Stimulated activated CD4-positive, alpha-beta T cell treated with anti-CD3 and anti-CD28 coated beads, TNF-alpha, amount 100 ng/mL, for 24 hours (primary cell): ENCODE measurements around the gene FAM161A.
"Not testable (repeated sequence)": the region's sequence is repeated elsewhere in the genome, so short reads cannot be mapped to it uniquely, and the experiment has no call there.

ENCODE experiments used
- DNase-seq, 3 experiments: peaks; one replicate each; pipeline ENCODE4 v3.0.0-alpha.2; 2020; ENCODE audit warnings: low read depth in 3 of 3

The FAM161A gene, protein sequence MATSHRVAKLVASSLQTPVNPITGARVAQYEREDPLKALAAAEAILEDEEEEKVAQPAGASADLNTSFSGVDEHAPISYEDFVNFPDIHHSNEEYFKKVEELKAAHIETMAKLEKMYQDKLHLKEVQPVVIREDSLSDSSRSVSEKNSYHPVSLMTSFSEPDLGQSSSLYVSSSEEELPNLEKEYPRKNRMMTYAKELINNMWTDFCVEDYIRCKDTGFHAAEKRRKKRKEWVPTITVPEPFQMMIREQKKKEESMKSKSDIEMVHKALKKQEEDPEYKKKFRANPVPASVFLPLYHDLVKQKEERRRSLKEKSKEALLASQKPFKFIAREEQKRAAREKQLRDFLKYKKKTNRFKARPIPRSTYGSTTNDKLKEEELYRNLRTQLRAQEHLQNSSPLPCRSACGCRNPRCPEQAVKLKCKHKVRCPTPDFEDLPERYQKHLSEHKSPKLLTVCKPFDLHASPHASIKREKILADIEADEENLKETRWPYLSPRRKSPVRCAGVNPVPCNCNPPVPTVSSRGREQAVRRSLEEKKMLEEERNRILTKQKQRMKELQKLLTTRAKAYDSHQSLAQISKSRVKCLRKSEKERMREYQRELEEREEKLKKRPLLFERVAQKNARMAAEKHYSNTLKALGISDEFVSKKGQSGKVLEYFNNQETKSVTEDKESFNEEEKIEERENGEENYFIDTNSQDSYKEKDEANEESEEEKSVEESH

DNA sequence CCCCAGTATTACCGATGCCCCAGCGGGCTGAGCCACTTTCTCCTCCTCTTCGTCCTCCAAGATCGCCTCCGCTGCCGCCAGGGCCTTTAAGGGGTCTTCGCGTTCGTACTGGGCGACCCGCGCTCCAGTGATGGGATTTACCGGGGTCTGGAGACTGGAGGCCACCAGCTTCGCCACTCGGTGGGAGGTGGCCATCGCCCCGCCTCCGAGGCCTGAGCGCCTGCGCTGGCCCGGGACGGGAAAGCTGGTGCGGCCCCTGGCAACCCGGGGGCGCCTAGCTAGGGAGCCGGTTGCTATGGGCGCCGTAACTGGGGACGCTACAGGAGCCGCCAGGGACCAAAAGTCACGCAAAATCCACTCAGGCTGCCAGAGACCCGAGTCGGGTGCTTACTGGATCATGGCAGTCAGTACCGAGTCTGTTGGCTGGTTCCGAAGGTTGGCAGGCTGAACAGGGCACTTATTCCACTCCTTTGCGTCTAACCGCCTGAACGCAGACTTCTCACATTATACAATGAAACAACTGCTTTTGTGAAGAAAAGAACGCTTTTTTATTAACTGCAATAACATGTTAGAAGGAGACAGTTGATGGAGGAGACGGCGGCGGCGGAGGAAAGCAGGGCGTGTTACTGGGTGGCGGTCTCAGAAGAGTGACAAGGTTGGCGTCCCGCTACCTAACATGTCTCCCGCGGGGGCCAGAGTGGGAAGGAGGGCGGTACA is at the start of gene FAM161A:
Gene FAM161A (minus strand): TSS at position 214 of the 717 bp plus-strand sequence. CDS start 19 bp downstream, at position 195.
- DNase-seq: peak; percentile 54 to 80 (median 61)

DNA sequence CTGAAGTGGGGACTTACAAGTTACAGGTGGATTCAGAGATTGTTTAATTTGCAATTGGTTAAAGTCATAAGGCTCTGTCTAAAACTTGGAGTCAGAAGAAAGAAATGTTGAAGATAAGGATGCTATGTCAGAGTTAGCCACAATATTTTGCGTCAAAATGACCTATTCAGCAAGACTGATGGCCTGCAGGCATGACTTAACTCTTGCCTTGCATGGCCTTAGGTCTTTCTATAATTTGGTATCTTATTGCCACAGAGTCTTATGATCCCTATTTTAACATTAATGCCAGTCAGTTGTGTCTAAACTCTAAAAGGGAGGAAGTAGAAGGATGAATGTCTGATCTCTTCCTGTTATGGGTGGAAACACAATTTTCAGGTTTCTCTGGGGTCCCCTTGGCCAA is 46.4 kb upstream of the FAM161A start:
- DNase-seq: no peak

DNA sequence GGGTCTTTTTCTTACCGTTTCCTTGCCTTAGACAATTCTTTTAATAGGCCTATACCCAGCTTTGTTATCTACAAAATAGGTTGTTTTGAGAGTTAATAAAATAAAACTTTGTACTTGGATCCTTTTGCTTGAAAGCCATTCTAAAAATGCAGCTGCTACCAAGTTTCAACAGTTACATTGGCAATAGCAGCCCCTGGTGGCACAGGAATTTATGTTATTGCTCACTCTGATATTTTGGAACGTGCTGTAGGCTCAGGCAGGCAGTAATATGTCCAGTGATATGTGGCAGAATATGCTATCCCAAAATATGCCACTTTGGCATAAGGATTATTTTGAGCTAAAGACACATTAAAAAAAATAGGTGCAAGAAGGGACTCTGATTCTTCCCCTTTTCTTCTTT is 45.0 kb upstream of the FAM161A start:
- no peak for DNase-seq

DNA sequence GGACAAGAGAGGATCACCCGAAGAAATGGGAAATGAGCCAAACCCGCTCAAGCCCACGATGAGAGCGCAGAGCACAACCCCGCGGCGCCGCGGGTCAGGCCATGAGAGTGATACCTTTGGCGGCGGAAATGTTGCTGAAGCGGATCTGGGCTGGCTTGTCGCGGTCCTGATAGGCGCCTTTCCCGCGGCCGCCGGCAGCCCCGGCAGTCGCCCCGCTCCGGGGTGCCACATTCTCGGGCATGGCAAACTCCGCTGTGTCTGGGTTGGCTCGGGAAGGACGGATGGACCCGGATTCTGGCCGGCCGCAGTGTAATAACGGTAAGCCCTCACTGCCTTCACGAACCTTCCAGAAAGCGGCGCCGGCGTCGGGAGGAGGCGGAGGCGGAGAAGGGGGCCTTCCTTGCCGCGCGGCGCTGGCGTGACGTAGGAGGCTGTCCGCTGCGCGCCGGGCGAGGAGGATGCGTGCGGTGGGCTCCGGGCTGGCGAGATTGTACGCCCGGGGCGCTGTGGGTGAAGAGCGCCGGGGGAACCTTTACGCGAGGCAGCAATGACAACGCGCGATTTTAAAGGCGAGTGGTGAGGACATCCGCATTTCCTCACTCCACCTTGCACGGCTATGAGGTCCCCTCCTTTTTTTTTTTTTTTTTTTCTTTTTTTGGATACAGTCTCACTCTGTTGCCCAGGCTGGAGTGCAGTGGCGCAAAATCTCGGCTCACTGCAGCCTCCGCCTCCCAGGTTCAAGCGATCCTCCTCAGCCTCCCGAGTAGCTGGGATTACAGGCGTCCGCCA is 34.6 kb upstream of the FAM161A start, which contains the start of gene CCT4:
Gene CCT4 (minus strand): TSS at position 390 of the 789 bp plus-strand sequence. CDS start 149 bp downstream, at position 241.
- DNase-seq: peak; percentile 78 to 85 (median 82)

DNA sequence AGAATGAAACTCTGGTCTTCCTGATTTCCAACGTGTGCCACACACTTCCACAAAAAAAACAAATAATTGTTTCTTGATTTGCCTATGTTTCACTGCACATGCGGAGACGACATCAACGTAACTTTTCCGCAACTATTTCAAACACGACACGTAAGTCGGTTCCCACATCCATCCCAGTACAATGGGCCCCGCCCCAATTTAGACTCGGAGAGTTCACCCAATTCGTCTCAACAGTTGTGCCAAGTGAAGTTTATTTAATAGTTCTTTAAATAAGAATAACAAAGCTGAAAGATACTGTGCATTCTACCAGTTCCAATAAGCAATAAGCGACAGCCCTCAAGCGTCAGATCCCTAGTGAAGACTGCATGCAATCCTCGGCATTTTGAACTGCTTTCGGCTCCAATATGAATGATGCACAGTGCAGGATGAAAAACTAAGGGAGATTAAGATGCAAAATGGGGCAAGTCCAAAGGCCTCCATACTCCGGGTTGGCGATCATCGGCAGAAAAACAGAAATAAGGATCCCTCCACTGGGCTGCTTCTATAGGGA is 33.9 kb upstream of the FAM161A start:
- DNase-seq: peak in 1 of 3 experiments; percentile 23

DNA sequence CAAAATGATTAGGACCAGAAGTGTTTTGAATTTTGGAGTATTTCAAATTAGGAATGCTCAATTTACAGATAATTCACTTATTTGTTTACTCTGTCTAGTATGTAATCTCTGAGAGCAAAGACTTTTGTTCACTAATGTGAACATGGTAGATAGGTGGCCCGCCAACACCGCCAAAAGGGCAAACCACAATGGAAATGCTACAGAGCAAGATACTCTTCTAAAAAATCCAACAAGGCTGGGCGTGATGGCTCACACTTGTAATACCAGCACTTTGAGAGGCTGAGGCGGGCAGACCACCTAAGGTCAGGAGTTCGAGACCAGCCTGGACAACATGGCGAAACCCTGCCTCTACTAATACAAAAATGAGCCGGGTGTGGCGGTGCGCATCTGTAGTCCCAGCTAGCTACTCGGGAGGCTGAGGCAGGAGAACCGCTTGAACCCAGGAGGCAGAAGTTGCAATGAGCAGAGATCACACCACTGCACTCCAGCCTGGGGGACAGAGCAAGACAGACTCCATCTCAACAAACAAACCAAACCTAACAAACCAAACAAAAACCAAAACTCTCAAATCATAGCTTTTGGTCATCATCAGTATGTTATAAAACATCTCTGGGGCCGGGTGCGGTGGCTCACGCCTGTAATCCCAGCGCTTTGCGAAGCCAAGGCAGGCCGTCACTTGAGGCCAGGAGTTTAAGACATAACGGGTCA is 32.2 kb upstream of the FAM161A start:
- no peak for DNase-seq

DNA sequence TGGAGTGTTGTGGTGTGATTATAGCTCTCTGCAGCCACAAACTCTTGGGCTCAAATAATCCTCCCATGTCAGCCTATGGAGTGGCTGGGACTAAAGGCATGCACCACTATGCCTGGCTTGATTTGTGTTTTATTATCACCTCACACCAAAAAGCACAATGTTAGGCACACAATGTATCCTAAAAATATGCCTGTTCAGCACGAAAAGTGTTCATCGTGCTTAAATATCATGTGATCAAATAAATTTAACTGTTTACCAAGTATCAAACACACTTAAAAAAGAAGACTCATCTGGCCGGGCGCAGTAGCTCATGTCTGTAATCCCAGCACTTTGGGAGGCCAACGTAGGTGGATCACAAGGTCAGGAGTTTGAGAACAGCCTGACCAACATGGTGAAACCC is 29.0 kb upstream of the FAM161A start:
- DNase-seq: no peak

DNA sequence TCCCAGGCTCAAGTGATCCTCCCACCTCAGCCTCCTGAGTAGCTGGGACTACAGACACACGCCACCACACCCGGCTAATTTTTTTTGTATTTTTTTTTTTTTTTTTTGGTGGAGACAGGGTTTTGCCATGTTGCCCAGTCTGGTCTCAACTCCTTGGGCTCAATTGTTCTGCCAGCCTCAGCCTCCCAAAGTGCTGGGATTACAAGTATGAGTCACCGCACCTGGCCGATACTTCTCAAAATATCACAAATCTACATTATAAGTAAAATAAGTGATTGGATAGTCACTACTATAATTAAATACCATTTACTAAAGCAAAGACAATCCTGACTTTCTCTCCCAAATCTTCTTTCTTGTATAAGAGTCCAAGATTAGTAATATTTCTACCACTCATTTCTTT is 25.5 kb upstream of the FAM161A start:
- DNase-seq: not testable (repeated sequence)

DNA sequence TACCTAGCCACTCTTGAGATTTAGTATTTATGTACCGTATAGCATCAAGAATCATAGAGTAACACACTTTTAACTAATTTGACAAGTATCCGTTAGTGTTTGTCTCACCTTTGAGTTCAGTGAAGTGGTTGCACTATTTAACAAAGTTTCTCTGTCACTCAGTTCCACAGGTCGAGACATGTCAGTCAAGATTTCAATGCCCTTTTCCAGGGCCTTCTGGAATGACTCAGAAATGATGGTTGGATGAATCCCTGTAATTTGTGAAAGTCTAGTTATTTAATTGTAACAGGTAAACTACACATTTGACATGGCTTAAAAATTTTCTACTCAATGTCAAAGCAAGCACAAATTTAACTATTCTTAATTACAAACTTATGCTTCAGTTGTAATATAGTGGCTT is 24.9 kb upstream of the FAM161A start:
- DNase-seq: no peak

DNA sequence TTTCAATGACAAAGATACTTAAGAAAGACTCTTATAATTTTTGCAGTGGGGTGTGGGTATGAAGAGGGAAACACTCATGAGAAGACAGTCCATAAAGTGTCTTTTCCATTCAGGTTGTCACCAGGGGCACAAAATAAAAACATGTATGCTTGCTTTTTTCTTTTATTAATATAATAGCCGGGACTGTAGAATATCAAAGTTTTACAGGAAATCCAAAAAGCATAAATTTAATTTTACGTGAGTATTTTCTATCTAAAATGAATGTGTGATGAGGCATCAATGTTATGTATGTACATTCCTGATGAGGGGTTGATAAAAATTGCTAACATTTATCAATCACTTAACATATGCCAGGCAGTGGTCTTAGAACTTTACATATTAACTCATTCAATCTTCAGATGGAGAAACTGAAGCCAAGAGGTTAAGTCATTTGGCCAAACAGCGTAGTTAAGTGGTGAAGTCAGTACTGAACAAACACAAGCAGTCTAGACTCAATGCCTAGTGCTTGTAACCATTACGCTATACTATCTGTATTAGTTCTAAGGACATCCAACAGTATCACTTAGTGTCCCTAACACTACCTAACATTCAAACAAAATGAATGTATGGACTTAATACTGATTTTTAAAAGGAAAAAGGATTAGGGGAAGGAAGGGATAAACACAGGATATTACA is 23.8 kb upstream of the FAM161A start:
- no peak for DNase-seq

DNA sequence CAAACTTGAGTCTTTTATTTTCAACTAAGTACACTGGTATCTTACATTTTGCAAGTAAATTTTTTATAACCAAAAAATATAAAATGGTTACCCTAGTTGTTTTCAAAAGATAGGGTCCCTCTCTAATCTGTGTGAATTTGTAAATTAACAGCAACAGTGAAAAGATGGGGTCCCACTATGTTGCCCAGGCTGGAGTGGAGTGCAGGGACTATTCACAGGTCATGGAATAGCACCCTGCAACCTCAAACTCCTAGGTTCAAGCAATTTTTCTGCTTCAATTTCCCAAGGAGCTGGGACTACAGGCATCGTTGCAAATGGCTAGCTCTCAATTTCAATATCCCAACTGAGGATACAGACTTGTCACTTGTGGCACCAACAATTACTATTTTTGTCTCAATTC is 22.5 kb upstream of the FAM161A start:
- no peak for DNase-seq

DNA sequence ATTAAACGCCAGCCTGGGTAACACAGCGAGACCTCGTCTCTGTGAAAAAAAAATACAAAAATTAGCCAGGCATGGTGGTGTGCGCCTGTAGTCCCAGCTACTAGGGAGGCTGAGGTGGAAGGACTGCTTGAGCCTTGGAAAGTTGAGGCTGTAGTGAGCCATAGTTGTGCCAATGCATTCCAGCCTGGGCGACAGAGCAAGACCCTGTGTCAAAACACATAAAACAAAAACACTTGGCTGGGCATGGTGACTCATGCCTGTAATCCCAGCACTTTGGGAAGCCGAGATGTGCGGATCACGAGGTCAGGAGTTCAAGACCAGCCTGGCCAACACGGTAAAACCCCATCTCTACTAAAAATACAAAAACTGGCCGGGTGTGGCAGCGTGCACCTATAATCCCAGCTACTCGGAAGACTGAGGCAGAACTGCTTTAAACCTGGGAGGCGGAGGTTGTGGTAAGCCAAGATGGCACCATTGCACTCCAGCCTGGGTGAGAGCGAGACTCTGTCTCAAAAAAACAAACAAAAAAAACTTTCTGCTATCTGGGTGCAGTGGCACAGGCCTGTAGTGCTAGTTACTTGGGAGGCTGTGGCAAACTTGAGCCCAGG is 12.7 kb upstream of the FAM161A start:
- DNase-seq: not testable (repeated sequence)

DNA sequence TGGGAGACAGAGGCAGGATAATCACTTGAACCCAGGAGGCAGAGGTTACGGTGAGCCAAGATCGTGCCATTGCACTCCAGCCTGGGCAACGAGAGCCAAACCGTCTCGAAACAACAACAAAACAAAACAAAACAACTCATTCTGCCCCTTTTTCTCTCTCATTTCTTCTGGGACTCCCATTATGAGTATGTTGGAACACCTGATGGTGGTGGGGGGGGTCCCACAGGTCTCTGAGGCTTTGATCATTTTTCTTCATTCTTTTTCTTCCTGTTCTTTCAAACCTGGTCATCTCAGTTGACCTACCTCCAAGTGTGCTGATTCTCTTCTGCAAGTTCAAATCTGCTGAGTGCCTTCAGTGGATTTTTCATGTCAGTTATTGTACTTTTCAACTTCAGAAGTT is 8.2 kb upstream of the FAM161A start:
- DNase-seq: no peak

DNA sequence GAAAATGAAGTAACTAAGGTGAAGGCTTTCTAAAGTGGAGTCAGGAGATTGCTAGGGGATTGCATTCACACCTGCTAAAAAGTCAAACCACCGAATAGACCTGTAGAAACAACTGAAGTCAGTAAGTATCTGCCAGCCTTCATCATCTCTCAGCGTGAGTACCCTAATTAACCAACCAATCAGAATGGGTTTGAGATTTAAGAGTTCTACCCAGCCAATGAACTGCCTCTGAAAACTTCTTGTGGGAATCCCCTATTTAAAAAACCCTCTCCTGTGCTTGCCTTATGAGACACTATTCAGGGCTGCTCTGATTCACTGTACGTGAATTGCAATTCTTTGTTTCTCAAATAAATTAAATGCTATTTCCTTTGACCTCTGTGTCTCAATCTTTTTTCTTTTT is 3.4 kb upstream of the FAM161A start:
- DNase-seq: no peak

DNA sequence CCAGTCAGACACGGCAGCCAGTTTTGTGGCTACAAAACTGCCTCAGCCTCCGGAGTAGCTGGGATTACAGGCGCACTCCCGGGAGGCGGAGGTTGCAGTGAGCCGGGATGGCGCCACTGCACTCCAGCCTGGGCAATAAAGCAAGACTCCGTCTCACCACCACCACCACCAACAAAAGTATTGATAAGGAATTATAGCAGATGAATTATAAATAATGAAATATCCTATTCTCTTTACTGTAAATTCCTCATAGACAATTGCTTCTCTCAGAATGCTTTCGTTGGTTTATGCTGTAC is 1.4 kb upstream of the FAM161A start:
- DNase-seq: no peak

DNA sequence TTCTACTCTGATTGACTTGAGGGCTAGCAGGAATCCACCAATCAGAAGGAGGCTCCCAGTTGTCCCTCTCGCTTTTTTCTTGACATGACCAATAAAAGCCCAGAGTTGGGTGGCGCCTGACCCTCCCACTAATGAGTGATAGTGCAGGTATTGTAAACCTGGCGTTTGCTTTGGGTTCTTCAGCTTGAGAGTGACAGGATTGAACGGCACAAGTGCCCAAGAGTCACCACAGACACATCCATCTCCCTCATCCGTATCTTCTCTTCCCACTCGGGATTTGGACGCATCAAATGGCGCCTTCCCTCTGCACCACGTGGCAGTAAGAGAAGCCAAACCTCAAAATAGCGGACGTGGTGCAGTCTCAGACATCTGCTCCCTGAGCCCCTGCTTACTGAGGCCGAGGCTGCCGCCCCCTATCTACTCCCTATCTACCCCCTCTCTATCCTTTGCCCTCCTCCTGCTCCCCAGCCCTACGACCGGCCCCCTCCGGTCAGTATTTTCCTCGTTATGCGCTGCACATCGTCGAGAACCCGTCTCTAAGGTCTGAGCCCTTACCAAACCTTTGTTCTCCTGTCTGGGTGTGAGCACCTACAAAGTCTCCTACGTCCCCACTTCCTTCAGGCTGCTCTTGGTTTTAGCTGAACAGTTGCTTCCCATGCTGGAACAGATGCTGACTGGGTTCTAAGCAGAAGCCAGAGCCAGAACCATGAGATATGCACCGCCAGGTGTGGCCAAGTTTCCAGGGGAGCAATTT is 881 bp upstream of the FAM161A start:
- DNase-seq: peak; percentile 74 to 86 (median 85)

DNA sequence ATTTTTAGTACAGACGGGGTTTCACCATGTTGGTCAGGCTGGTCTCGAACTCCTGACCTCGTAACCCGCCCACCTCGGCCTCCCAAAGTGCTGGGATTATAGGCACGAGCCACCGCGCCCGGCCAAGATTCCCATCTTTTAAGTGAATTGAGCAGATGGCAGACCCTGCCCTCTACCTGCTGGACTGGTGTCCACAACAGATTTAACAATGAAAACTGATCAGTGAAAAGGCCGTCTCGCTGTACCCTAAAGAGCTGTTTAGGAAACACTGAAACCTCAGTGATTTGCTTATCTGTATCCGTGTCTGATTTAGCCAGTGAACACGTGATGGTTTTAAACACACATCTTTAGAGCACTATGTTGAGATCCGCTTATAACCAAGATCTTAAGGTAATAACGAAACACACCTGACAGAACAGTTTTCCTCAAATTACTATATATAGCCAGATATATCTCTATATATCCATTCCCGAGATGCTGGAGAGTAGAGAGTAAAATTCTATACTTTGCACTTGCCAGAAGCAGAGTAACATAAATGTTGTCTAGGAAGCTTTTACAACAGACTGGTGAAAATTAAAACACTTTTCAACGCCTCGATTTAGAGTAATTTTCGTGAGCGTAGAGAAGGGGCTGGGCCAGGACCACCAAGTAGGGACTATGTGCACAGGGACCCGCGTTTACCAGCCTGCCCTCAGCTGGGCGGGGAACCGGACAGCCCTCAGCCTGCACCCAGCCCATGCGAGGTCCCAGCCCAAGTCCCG is 594 bp downstream of the FAM161A start:
- peak in 1 of 3 experiments; percentile 62 for DNase-seq

DNA sequence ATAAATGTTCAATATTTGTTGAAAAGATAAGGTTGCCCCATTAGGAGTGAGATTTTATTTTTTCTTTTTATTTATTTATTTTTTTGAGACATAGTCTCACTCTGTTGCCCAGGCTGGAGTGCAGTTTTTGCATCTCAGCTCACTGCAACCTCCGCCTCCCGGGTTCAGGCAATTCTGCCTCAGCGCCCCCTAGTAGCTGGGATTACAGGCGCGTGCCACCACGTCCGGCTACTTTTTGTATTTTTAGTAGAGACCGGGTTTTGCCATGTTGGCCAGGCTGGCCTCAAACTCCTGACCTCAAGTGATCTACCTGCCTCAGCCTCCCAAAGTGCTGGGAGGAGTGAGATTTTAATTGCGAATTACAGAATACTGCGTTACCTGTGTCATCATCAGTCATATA is 2.6 kb downstream of the FAM161A start:
- DNase-seq: not testable (repeated sequence)
